Osteocyte (in vitro differentiated cells): ENCODE results near the gene SLC22A3. TPM values are rescaled to one million over a fixed set of nuclear protein-coding genes. Genes with fewer than 3 reads are reported as not detected.
A peak's percentile ranks its signal among the peaks of the same experiment; 100 is the strongest.

Experiments
- DNase-seq: peaks from one replicate; pipeline ENCODE4 v3.0.0; 2021; ENCODE audit warnings: mixed read lengths; ENCODE audit not compliant: unreplicated experiment; ENCODE audit errors: extremely low spot score
- H3K27ac Mint-ChIP-seq: one replicate; pipeline ENCODE4 v1.8.0; 2021; ENCODE audit warnings: mild to moderate bottlenecking, mixed read lengths; ENCODE audit not compliant: unreplicated experiment
- H3K27me3 Mint-ChIP-seq: one replicate; pipeline ENCODE4 v1.8.0; 2021; ENCODE audit warnings: mixed read lengths; ENCODE audit not compliant: unreplicated experiment
- H3K36me3 Mint-ChIP-seq: one replicate; pipeline ENCODE4 v1.8.0; 2021; ENCODE audit warnings: mixed read lengths; ENCODE audit not compliant: unreplicated experiment
- H3K4me1 Mint-ChIP-seq: one replicate; pipeline ENCODE4 v1.8.0; 2021; ENCODE audit warnings: mixed read lengths; ENCODE audit not compliant: unreplicated experiment
- H3K4me3 Mint-ChIP-seq: one replicate; pipeline ENCODE4 v1.8.0; 2021; ENCODE audit warnings: mild to moderate bottlenecking, moderate library complexity, mixed read lengths; ENCODE audit not compliant: unreplicated experiment
- H3K9me3 Mint-ChIP-seq: one replicate; pipeline ENCODE4 v1.8.0; 2021; ENCODE audit warnings: mixed read lengths; ENCODE audit not compliant: unreplicated experiment
- CTCF ChIP-seq: fragments of 200-600 bp; sonication (generic); IDR thresholded peaks from 2 replicates; pipeline ENCODE4 v1.5.0; 2021; ENCODE audit warnings: antibody characterized with exemption, mild to moderate bottlenecking, moderate library complexity
- total RNA-seq: library from RNA; stranded (reverse); gene quantifications from 2 replicates; pipeline ENCODE4 v1.2.1, GENCODE V29; 2021

SLC22A3 gene
- total RNA-seq, 1 donor from 2014 or later: not detected

GRCh38 chr6:160450849-160451248 is 102.7 kb downstream of the SLC22A3 start:
- H3K9me3 Mint-ChIP-seq: no peaks in the 10 kb centered on the region
- no peak overlapping the region for H3K27ac Mint-ChIP-seq
- H3K4me1 Mint-ChIP-seq: peaks cover 4% of the 10 kb centered on the region

GRCh38 chr6:160454303-160454702 is 106.1 kb downstream of the SLC22A3 start:
- peaks cover 10% of the 10 kb centered on the region for H3K27me3 Mint-ChIP-seq
- no peak for TF ChIP-seq CTCF
- DNase-seq: no peak
- H3K27ac Mint-ChIP-seq: no peak overlapping the region
- no peak overlapping the region for H3K4me3 Mint-ChIP-seq
- no peaks in the 10 kb centered on the region for H3K36me3 Mint-ChIP-seq
- H3K9me3 Mint-ChIP-seq: no peaks in the 10 kb centered on the region
- peaks cover 4% of the 10 kb centered on the region for H3K4me1 Mint-ChIP-seq

More at GRCh38 chr6:160450849-160451248, 102.7 kb downstream of the SLC22A3 start:
- H3K36me3 Mint-ChIP-seq: no peaks in the 10 kb centered on the region
- peaks cover 12% of the 10 kb centered on the region for H3K27me3 Mint-ChIP-seq
- no peak for TF ChIP-seq CTCF
- DNase-seq: no peak
- H3K4me3 Mint-ChIP-seq: no peak overlapping the region

DNA sequence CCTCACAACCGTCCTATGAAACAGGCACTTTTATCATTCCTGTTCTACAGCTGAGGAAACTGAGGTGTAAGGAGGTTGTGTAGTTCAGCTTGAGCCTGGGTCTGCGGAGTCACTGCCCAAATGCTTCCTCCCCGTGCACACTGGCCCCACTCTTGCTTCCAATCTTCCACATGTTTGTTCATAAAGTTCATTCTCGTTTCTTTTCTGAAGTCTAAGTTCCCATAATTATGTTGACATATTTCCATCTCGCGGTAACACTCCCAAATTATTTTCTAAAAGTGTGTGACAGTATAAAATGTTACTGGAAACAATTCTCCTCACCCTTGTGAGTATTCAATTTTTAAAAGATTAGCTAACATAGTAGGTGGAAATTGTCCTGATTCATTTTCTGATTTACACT is 106.9 kb downstream of the SLC22A3 start:
- TF ChIP-seq CTCF: no peak
- Mint-ChIP-seq H3K4me3 (no peak overlapping the region), H3K36me3 (no peaks in the 10 kb centered on the region), H3K9me3 (no peaks in the 10 kb centered on the region), H3K27me3 (peaks cover 6% of the 10 kb centered on the region), H3K27ac (no peak overlapping the region), H3K4me1 (peaks cover 4% of the 10 kb centered on the region)
- no peak for DNase-seq

DNA sequence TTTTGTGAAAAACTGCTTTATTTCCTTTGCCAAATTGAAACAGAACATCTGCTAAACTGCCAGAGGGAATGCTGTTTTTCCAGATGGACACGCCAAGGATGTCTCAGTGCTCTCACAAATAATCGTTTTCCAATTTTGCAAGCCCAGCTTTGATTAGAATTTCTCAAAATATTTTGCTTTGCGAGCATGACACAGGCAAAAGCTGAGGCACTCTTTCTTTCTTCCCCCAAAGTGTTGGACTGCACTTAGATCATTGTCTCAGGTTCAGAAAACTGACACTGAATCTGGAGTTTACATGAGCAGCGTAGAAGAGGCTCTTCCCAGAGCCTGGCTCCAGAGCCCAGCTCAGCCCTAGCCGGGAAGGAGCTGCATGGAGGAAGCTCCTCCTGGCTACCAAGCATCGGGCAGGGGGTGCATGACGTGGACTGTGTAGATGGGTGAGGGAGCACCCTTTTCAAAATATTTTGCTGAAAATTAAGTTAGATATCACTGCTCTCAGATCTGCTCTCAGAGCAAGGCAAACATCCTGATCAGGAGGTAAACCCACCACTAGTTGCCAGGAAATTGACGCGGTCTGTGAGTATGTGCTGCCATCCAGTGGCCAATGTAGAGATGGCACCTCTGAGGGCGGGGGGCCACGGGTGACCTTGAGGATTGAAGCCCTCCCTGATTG is 107.5 kb downstream of the SLC22A3 start:
- peaks cover 5% of the 10 kb centered on the region for H3K27me3 Mint-ChIP-seq
- no peak overlapping the region for H3K27ac Mint-ChIP-seq
- peak; percentile 90 for DNase-seq
- H3K4me3 Mint-ChIP-seq: no peak overlapping the region
- H3K4me1 Mint-ChIP-seq: peaks cover 4% of the 10 kb centered on the region
- no peaks in the 10 kb centered on the region for H3K36me3 Mint-ChIP-seq
- peak; percentile 98 for TF ChIP-seq CTCF
- H3K9me3 Mint-ChIP-seq: no peaks in the 10 kb centered on the region

DNA sequence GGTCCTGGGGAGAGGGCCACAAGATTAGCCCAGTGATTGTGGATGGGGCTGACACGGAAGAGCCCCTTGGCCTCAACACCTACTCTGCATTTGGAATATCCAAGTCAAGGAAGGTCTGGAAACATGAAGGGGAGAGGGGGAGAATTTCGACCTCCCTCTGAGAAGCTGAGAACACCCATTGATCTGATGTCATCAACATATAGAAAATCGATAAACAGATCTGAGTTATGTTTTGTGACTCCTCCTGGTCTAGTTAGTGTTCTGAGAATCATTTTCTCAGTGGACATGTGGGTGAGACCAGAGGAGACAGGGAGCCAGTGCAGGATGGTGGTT is 108.0 kb downstream of the SLC22A3 start:
- no peak for DNase-seq
- Mint-ChIP-seq H3K36me3 (no peaks in the 10 kb centered on the region), H3K4me1 (peaks cover 4% of the 10 kb centered on the region), H3K9me3 (no peaks in the 10 kb centered on the region), H3K27me3 (peaks cover 3% of the 10 kb centered on the region), H3K27ac (no peak overlapping the region), H3K4me3 (no peak overlapping the region)
- no peak for TF ChIP-seq CTCF
